Ishikawa (cell line): ENCODE results near the gene WIPF2.

ENCODE experiments used
- CEBPB ChIP-seq: IDR thresholded peaks from 2 replicates; pipeline ENCODE4 v1.6.1; 2012
- CREB1 ChIP-seq: IDR thresholded peaks from 2 replicates; pipeline ENCODE4 v1.6.1; 2012; ENCODE audit warnings: low read depth
- EGR1 ChIP-seq: IDR thresholded peaks from 2 replicates; pipeline ENCODE4 v1.6.1; 2012
- EP300 ChIP-seq: IDR thresholded peaks from 2 replicates; pipeline ENCODE4 v1.6.1; 2012; ENCODE audit warnings: borderline replicate concordance
- FOXM1 ChIP-seq: IDR thresholded peaks from 2 replicates; pipeline ENCODE4 v1.6.1; 2012; ENCODE audit warnings: low read depth, borderline replicate concordance
- MAX ChIP-seq: IDR thresholded peaks from 2 replicates; pipeline ENCODE4 v1.6.1; 2012
- NFIC ChIP-seq: IDR thresholded peaks from 2 replicates; pipeline ENCODE4 v1.6.1; 2012
- RAD21 ChIP-seq: IDR thresholded peaks from 2 replicates; pipeline ENCODE4 v1.6.1; 2012; ENCODE audit warnings: low read depth
- REST ChIP-seq: IDR thresholded peaks from 2 replicates; pipeline ENCODE4 v1.6.1; 2012; ENCODE audit warnings: low read depth, mild to moderate bottlenecking
- TAF1 ChIP-seq: IDR thresholded peaks from 2 replicates; pipeline ENCODE4 v1.6.1; 2012; ENCODE audit warnings: low read depth, mild to moderate bottlenecking
- TCF12 ChIP-seq: IDR thresholded peaks from 2 replicates; pipeline ENCODE4 v1.6.1; 2012; ENCODE audit warnings: low read depth
- TEAD4 ChIP-seq: IDR thresholded peaks from 2 replicates; pipeline ENCODE4 v1.6.1; 2012
- USF1 ChIP-seq: IDR thresholded peaks from 2 replicates; pipeline ENCODE4 v1.6.1; 2012
- YY1 ChIP-seq: IDR thresholded peaks from 2 replicates; pipeline ENCODE4 v1.6.1; 2012; ENCODE audit warnings: low read depth
- ZBTB7A ChIP-seq: IDR thresholded peaks from 2 replicates; pipeline ENCODE4 v1.6.1; 2012; ENCODE audit warnings: low read depth

WIPF2 gene

GRCh38 chr17:40293363-40293762, 74.3 kb downstream of the WIPF2 start:
- TF ChIP-seq MAX (no peak), CEBPB (no peak), EGR1 (no peak), TCF12 (no peak)

- no peak for TF ChIP-seq TCF12
- TF ChIP-seq EGR1: no peak
- TF ChIP-seq REST: no peak
- TF ChIP-seq FOXM1: no peak
- no peak for TF ChIP-seq NFIC
- TF ChIP-seq RAD21: no peak
- TF ChIP-seq TEAD4: no peak
- TF ChIP-seq EP300: no peak
- TF ChIP-seq CEBPB: no peak
- TF ChIP-seq ZBTB7A: no peak
- no peak for TF ChIP-seq MAX
- no peak for TF ChIP-seq TAF1
- no peak for TF ChIP-seq YY1
- TF ChIP-seq CREB1: no peak
- TF ChIP-seq USF1: no peak
These were observed 76.7 kb downstream of the WIPF2 start for GRCh38 chr17:40295488-40296436.

- no peak for TF ChIP-seq TEAD4
- TF ChIP-seq EP300: no peak
- TF ChIP-seq RAD21: no peak
- TF ChIP-seq REST: no peak
- no peak for TF ChIP-seq CEBPB
- TF ChIP-seq NFIC: no peak
- no peak for TF ChIP-seq TAF1
- no peak for TF ChIP-seq ZBTB7A
- TF ChIP-seq USF1: no peak
- no peak for TF ChIP-seq MAX
- TF ChIP-seq EGR1: no peak
These were observed 78.4 kb downstream of the WIPF2 start for GRCh38 chr17:40297511-40297910.

- TF ChIP-seq YY1 (no peak), MAX (no peak), ZBTB7A (no peak), RAD21 (no peak), NFIC (no peak), TAF1 (no peak), TCF12 (no peak), EP300 (no peak), USF1 (no peak), CEBPB (no peak), EGR1 (no peak), REST (no peak), CREB1 (no peak), TEAD4 (no peak), FOXM1 (no peak)
These were observed 79.6 kb downstream of the WIPF2 start for GRCh38 chr17:40298726-40299125.
